H1 (cell line): ENCODE results near the gene ESCO1. TPM values are rescaled to one million over a fixed set of nuclear protein-coding genes. Genes with fewer than 3 reads are reported as not detected.

Experiments used
- CTCF ChIA-PET: fragments of 300-600 bp; sonication (Branson Sonifier 250); formaldehyde crosslinking; loops from one replicate; lab custom pipeline; 2021; ENCODE audit not compliant: partially characterized antibody; lab: Charles Lee
- POLR2A ChIA-PET: fragments of 300-600 bp; sonication (Branson Sonifier 250); formaldehyde crosslinking; loops from one replicate; lab custom pipeline; 2021; ENCODE audit warnings: inconsistent platforms; ENCODE audit not compliant: partially characterized antibody; lab: Charles Lee
- DNase-seq, 2 experiments: peaks; one replicate each; pipeline versions ENCODE4 v3.0.0 to v3.0.0-alpha.2; 2010 to 2022; ENCODE audit warnings: low spot score in 2 of 2, low read depth in 1 of 2, mixed read lengths in 1 of 2
- FAIRE-seq: peaks from 2 replicates; lab custom pipeline; 2011; peaks lifted over from hg19 to GRCh38; lab: Jason Lieb, UNC
- H2AFZ ChIP-seq: 2 replicates; pipeline ENCODE4 v1.8.1; 2012; ENCODE audit warnings: low read length, inconsistent platforms
- H2AK5ac ChIP-seq: 2 replicates; pipeline ENCODE4 v1.6.1; 2013; ENCODE audit warnings: low read depth, low read length
- H2BK120ac ChIP-seq: replicated peaks from 2 replicates; pipeline ENCODE3; 2013; ENCODE audit warnings: low read depth, low read length, inconsistent platforms
- H2BK12ac ChIP-seq: 2 replicates; pipeline ENCODE4 v1.6.1; 2013; ENCODE audit warnings: low read depth, low read length
- H2BK15ac ChIP-seq: 2 replicates; pipeline ENCODE4 v1.6.1; 2013; ENCODE audit warnings: low read length
- H2BK20ac ChIP-seq: 2 replicates; pipeline ENCODE4 v1.6.1; 2013; ENCODE audit warnings: low read length
- H2BK5ac ChIP-seq: 2 replicates; pipeline ENCODE4 v1.6.1; 2013; ENCODE audit warnings: low read depth, low read length
- H3K14ac ChIP-seq: 2 replicates; pipeline ENCODE4 v1.6.1; 2013; ENCODE audit warnings: inconsistent platforms; ENCODE audit not compliant: insufficient read length
- H3K18ac ChIP-seq: 2 replicates; pipeline ENCODE4 v1.6.1; 2013; ENCODE audit warnings: low read length; ENCODE audit errors: extremely low read depth
- H3K23ac ChIP-seq: 2 replicates; pipeline ENCODE4 v1.6.1; 2013; ENCODE audit warnings: inconsistent platforms; ENCODE audit not compliant: insufficient read length
- H3K23me2 ChIP-seq: 2 replicates; pipeline ENCODE4 v1.6.1; 2013; ENCODE audit warnings: low read depth, low read length
- H3K27ac ChIP-seq: 2 replicates; pipeline ENCODE4 v1.6.1; 2011; ENCODE audit warnings: low read depth, low read length, inconsistent platforms
- H3K27me3 ChIP-seq, 4 experiments: replicated peaks in 1 of 4; 1 replicate in 1 of 4; 2 replicates in 3 of 4; pipeline versions ENCODE4 v1.6.1 to v1.8.1; 2011 to 2013; ENCODE audit warnings: low read length in 3 of 4, mild to moderate bottlenecking in 3 of 4, inconsistent platforms in 2 of 4, mixed read lengths in 2 of 4, moderate library complexity in 1 of 4; ENCODE audit not compliant: control insufficient read depth in 3 of 4, insufficient read depth in 3 of 4; ENCODE audit errors: extremely low read depth in 1 of 4
- H3K36me3 ChIP-seq, 4 experiments: 2 replicates each; pipeline versions ENCODE4 v1.6.1 to v1.8.1; 2011 to 2013; ENCODE audit warnings: mild to moderate bottlenecking in 4 of 4, low read length in 3 of 4, moderate library complexity in 2 of 4, control low read depth in 1 of 4, inconsistent platforms in 1 of 4; ENCODE audit not compliant: insufficient read depth in 4 of 4, control insufficient read depth in 2 of 4
- H3K4ac ChIP-seq: replicated peaks from 2 replicates; pipeline ENCODE3; 2013; ENCODE audit warnings: low read length, low read depth, mixed read lengths, inconsistent platforms; ENCODE audit not compliant: insufficient read length
- H3K4me1 ChIP-seq, 4 experiments: replicated peaks in 1 of 4; 1 replicate in 1 of 4; 2 replicates in 3 of 4; pipeline versions ENCODE4 v1.6.1 to v1.8.1; 2011 to 2013; ENCODE audit warnings: low read length in 3 of 4, inconsistent platforms in 2 of 4, mixed read lengths in 1 of 4; ENCODE audit not compliant: insufficient read depth in 4 of 4, control insufficient read depth in 3 of 4
- H3K4me2 ChIP-seq, 2 experiments: 2 replicates each; pipeline versions ENCODE4 v1.6.1 to v1.8.1; 2011 to 2013; ENCODE audit warnings: low read depth in 2 of 2, low read length in 2 of 2, control low read depth in 1 of 2, inconsistent platforms in 1 of 2, mild to moderate bottlenecking in 1 of 2; ENCODE audit not compliant: insufficient read depth in 1 of 2
- H3K4me3 ChIP-seq, 4 experiments: fragments of 200-600, 300-600 bp in 1 of 4; sonication (generic), shearing (Covaris generic), sonication (Bioruptor Twin) in 1 of 4; 2 replicates each; pipeline versions ENCODE4 v1.5.1 to v1.8.1; 2011 to 2016; ENCODE audit warnings: low read length in 4 of 4, low read depth in 3 of 4, control low read depth in 2 of 4, inconsistent platforms in 2 of 4, mild to moderate bottlenecking in 2 of 4, mixed read lengths in 1 of 4, moderate library complexity in 1 of 4; ENCODE audit not compliant: insufficient read depth in 2 of 4; ENCODE audit errors: extremely low read depth in 1 of 4
- H3K56ac ChIP-seq: replicated peaks from 2 replicates; pipeline ENCODE3; 2013; ENCODE audit warnings: low read depth, mild to moderate bottlenecking, mixed read lengths, low read length, inconsistent platforms; ENCODE audit not compliant: insufficient read length
- H3K79me1 ChIP-seq: 2 replicates; pipeline ENCODE4 v1.6.1; 2013; ENCODE audit warnings: low read depth, low read length, control low read depth
- H3K79me2 ChIP-seq, 2 experiments: 2 replicates each; pipeline versions ENCODE4 v1.6.1 to v1.8.1; 2012 to 2013; ENCODE audit warnings: low read length in 2 of 2, mild to moderate bottlenecking in 2 of 2, inconsistent platforms in 1 of 2; ENCODE audit not compliant: insufficient read depth in 2 of 2, control insufficient read depth in 1 of 2
- H3K9ac ChIP-seq, 4 experiments: replicated peaks in 1 of 4; 1 replicate in 1 of 4; 2 replicates in 3 of 4; pipeline versions ENCODE4 v1.6.1 to v1.8.1; 2011 to 2013; ENCODE audit warnings: low read depth in 3 of 4, low read length in 3 of 4, control low read depth in 2 of 4, mild to moderate bottlenecking in 2 of 4, moderate library complexity in 2 of 4, inconsistent platforms in 1 of 4; ENCODE audit errors: extremely low read depth in 1 of 4
- H3K9me3 ChIP-seq, 2 experiments: 2 replicates each; pipeline versions ENCODE4 v1.6.1 to v1.8.1; 2012 to 2013; ENCODE audit warnings: mild to moderate bottlenecking in 2 of 2, moderate library complexity in 2 of 2, control low read depth in 1 of 2, inconsistent platforms in 1 of 2, low read depth in 1 of 2, low read length in 1 of 2, mixed read lengths in 1 of 2; ENCODE audit not compliant: insufficient read depth in 2 of 2
- H4K20me1 ChIP-seq, 2 experiments: replicated peaks in 1 of 2; 2 replicates each; pipeline versions ENCODE3 to v1.8.1; 2011 to 2013; ENCODE audit warnings: inconsistent platforms in 2 of 2, low read length in 2 of 2, mild to moderate bottlenecking in 1 of 2; ENCODE audit not compliant: insufficient read depth in 2 of 2, control insufficient read depth in 1 of 2
- H4K5ac ChIP-seq: 2 replicates; pipeline ENCODE4 v1.6.1; 2013; ENCODE audit warnings: low read length, low read depth, mixed read lengths, inconsistent platforms; ENCODE audit not compliant: insufficient read length
- H4K8ac ChIP-seq: 2 replicates; pipeline ENCODE4 v1.8.0; 2013; ENCODE audit warnings: mild to moderate bottlenecking, moderate library complexity, low read length, inconsistent platforms; ENCODE audit not compliant: insufficient read depth; ENCODE audit errors: extremely low read depth
- H4K91ac ChIP-seq: replicated peaks from 2 replicates; pipeline ENCODE3; 2013; ENCODE audit warnings: low read length, mixed read lengths, inconsistent platforms; ENCODE audit not compliant: insufficient read length
- PHF8 ChIP-seq: fragments of 200-600 bp; sonication (generic); conservative IDR thresholded peaks from 2 replicates; pipeline ENCODE4 v1.7.1; 2012; ENCODE audit warnings: low read depth, mild to moderate bottlenecking, inconsistent platforms, low read length, moderate library complexity
- WGBS, 2 experiments: shearing (Covaris generic) in 1 of 2; methylation state at CpG; one replicate each; pipeline versions ENCODE4 v1.1.6 to v1.1.7; 2013 to 2015; ENCODE audit warnings: low lambda C conversion rate in 2 of 2, mixed read lengths in 2 of 2, inconsistent platforms in 1 of 2, low coverage in 1 of 2, missing lambda C conversion rate in 1 of 2; ENCODE audit not compliant: insufficient replicate concordance in 2 of 2, insufficient coverage in 1 of 2, insufficient read length in 1 of 2; ENCODE audit errors: extremely low coverage in 1 of 2, missing lambda C conversion rate in 1 of 2; 5-methylcytosine and 5-hydroxymethylcytosine counted together
- polyA plus RNA-seq, 7 experiments: library from polyadenylated mRNA; depleted of rRNA in 3 of 7; stranded (reverse) in 5 of 7; unstranded in 2 of 7; fragments of >200 nt in 5 of 7; fragments of 200-250 nt in 2 of 7; gene quantifications; 1 replicate in 5 of 7; 2 replicates in 1 of 7; 4 replicates in 1 of 7; pipeline versions ENCODE4 v1.2.1 to v1.2.3, GENCODE V29; 2011 to 2013; ENCODE audit warnings: missing spikeins in 2 of 7, mixed read lengths in 2 of 7
- total RNA-seq: library from RNA; stranded (reverse); fragmentation: NEBNext Ultra II Directional; extraction: Animal tissue kit (Norgen Biotek cat#: 25700); gene quantifications from 2 replicates; pipeline ENCODE4 v1.2.1, GENCODE V29; 2021

The ESCO1 gene
- total and polyA plus RNA-seq, 2 of the 8 experiments (the other 6 are each of a cell fraction or from before 2014, with no cell fraction given): 5.8 to 48.3 TPM

DNA sequence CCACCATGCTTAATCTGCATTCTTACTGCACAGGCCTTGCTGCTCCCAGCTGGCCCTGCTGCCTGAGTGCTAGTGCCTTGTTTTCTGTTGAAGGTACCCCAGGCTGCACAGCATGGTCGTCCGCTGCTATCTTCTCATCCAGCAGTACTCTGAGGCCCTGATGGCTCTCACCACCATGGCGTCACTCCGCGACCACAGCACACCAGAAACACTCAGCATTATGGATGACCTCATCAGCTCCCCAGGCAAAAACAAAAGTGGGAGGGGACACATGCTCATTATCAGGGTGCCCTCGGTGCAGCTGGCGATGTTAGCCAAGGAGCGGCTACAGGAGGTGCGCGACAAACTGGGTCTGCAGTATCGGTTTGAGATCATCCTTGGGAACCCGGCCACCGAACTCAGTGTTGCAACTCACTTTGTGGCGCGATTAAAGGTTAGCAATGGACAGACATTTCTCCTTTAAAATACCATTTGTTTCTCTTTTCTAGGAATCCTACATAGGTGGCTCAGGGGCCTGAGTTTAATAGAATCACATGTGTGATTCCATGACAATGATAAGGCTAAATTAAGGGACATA is 110.5 kb downstream of the ESCO1 start:
- POLR2A ChIA-PET: interaction anchor here (1.5 kb wide), 1 partner anchor 23 kb away, joined by 3 read pairs; no protein-coding TSS in a partner anchor
- no peak for DNase-seq
- no peak overlapping the region for H2AK5ac ChIP-seq
- no peaks in the 10 kb centered on the region for H3K9me3 ChIP-seq
- no peaks in the 10 kb centered on the region; a peak in 1 of 8 replicates for H3K36me3 ChIP-seq
- no peaks in the 10 kb centered on the region for H3K23me2 ChIP-seq
- no peak overlapping the region for H3K9ac ChIP-seq
- no peak overlapping the region for H2BK120ac ChIP-seq
- H4K8ac ChIP-seq: no peak overlapping the region
- no peak overlapping the region for H4K91ac ChIP-seq
- H3K18ac ChIP-seq: no peak overlapping the region
- no peak overlapping the region for H3K23ac ChIP-seq
- no peaks in the 10 kb centered on the region for H3K79me1 ChIP-seq
- no peak overlapping the region for H3K4me2 ChIP-seq
- no peak overlapping the region for H3K56ac ChIP-seq
- no peaks in the 10 kb centered on the region; a peak in 1 of 7 replicates for H3K27me3 ChIP-seq
- no peak overlapping the region for H2BK20ac ChIP-seq
- no peak overlapping the region for H2BK5ac ChIP-seq
- WGBS, 2 experiments: 90% methylated on average over 15 of the region's 15 CpGs; no CpG with 5 or more reads in 1 of the 2 experiments
- no peak overlapping the region for H3K14ac ChIP-seq
- FAIRE-seq: no peak
- no peak overlapping the region for H3K4me3 ChIP-seq
- H2BK15ac ChIP-seq: no peak overlapping the region
- CTCF ChIA-PET: interaction anchor here (0.7 to 3.2 kb wide), 18 partner anchors 8 to 372 kb away, joined by 3 to 32 read pairs (median 4); no protein-coding TSS in a partner anchor
- no peak overlapping the region for H4K5ac ChIP-seq
- no peaks in the 10 kb centered on the region for H4K20me1 ChIP-seq
- H3K27ac ChIP-seq: no peak overlapping the region
- H2BK12ac ChIP-seq: no peak overlapping the region
- no peaks in the 10 kb centered on the region for H3K79me2 ChIP-seq
- H2AFZ ChIP-seq: no peak overlapping the region
- no peak overlapping the region for H3K4ac ChIP-seq
- H3K4me1 ChIP-seq: no peaks in the 10 kb centered on the region; a peak in 1 of 7 replicates
- TF ChIP-seq PHF8: no peak
